Heart right ventricle (tissue), 16 donors: ENCODE results near the gene TEX51. TPM values are rescaled to one million over a fixed set of nuclear protein-coding genes. Genes with fewer than 3 reads are reported as not detected.

Experiments used
- ATAC-seq, 8 donors: fragments of 200-7000 bp; cut with Tn5 transposase; one replicate each; pipeline ENCODE4 v1.9.1; 2020; ENCODE audit warnings: mild to moderate bottlenecking in 8 of 8, moderate library complexity in 8 of 8, moderate number of reproducible peaks in 1 of 8
- DNase-seq, 2 donors: peaks; one replicate each; pipeline ENCODE4 v3.0.0-alpha.2; 2020
- H3K27ac ChIP-seq, 10 donors: fragments of 200-600 bp; sonication (generic) in 2 of 10; one replicate each; pipeline versions ENCODE4 v1.5.0 to v1.8.0; 2020 to 2022; ENCODE audit warnings: mild to moderate bottlenecking in 3 of 10
- H3K27me3 ChIP-seq, 7 donors: fragments of 200-600 bp; one replicate each; pipeline ENCODE4 v1.8.0; 2021 to 2022; ENCODE audit warnings: mild to moderate bottlenecking in 2 of 7
- H3K36me3 ChIP-seq, 9 donors: fragments of 200-600 bp; sonication (generic) in 1 of 9; one replicate each; pipeline versions ENCODE4 v1.5.0 to v1.8.0; 2020 to 2022; ENCODE audit warnings: mild to moderate bottlenecking in 2 of 9
- H3K4me1 ChIP-seq, 9 donors: fragments of 200-600 bp; sonication (generic) in 1 of 9; one replicate each; pipeline versions ENCODE4 v1.5.0 to v1.8.0; 2020 to 2022; ENCODE audit warnings: mild to moderate bottlenecking in 4 of 9
- H3K4me3 ChIP-seq, 10 donors: fragments of 200-600 bp; sonication (generic) in 2 of 10; one replicate each; pipeline versions ENCODE4 v1.5.0 to v1.8.0; 2020 to 2022; ENCODE audit warnings: mild to moderate bottlenecking in 7 of 10, moderate library complexity in 2 of 10
- H3K9me3 ChIP-seq, 11 donors: fragments of 200-600 bp in 10 of 11; sonication (generic) in 2 of 11; one replicate each; pipeline versions ENCODE4 v1.5.0 to v1.8.0; 2013 to 2022; ENCODE audit warnings: mild to moderate bottlenecking in 2 of 11, control low read depth in 1 of 11, moderate library complexity in 1 of 11
- CTCF ChIP-seq, 9 donors: fragments of 200-600 bp; sonication (generic) in 2 of 9; IDR thresholded peaks; one replicate each; pipeline versions ENCODE4 v1.5.0 to v1.8.0; 2021 to 2022; ENCODE audit warnings: antibody characterized with exemption in 9 of 9, mild to moderate bottlenecking in 5 of 9, moderate library complexity in 1 of 9
- WGBS, 2 donors: extraction: QIAGEN DNeasy Blood & Tissue Kit; methylation state at CpG; one replicate each; pipeline ENCODE4 v1.1.7; 2013; ENCODE audit warnings: inconsistent platforms in 1 of 2; 5-methylcytosine and 5-hydroxymethylcytosine counted together
- intact Hi-C, 10 donors: fragments of 100-400 bp; cut with DNase I; formaldehyde crosslinking; loops; one replicate each; pipeline versions ENCODE4 v1.11.1 to v1.14.2; 2022
- polyA plus RNA-seq, 2 donors: library from polyadenylated mRNA; stranded (reverse); fragments of 200-250 nt; gene quantifications; one replicate each; pipeline ENCODE4 v1.2.3, GENCODE V29; 2013
- total RNA-seq, 10 donors: library from RNA; stranded (reverse); fragmentation: NEBNext Ultra II Directional in 3 of 10; extraction: Animal tissue kit (Norgen Biotek cat#: 25700) in 3 of 10; gene quantifications; one replicate each; pipeline versions ENCODE4 v1.2.1 to v1.2.4, GENCODE V29; 2021 to 2023
- donor health status: Arrhythmogenic right ventricular cardiomyopathy.
- donor health status: ischemic (EF 13 %, LVEDD 7.1; RV severe dilation, severe dysfunction).
- donor health status: healthy with polysubstance abuse.
- donor health status: DM: no; HTN: yes; CAD: no.
- donor health status: DM: no; HTN: no; CAD: no.
- donor health status: ischemic (EF 25% LVEDD 6.9; RV normal size, moderate dysfunction).
- donor health status: ischemic (EF 25% LVEDD 5.7; RV mildly dilated, moderate dysfunction).
- donor health status: healthy.
- donor health status: DM: yes; HTN: yes; CAD: no.
- donor health status: Ischemic cardiomyopathy.
- donor health status: ischemic (EF 35%, LVEDD 5.7; RV mildly dilated, moderate dysfunction).
- donor health status: nonischemic (EF 11% LVEDD 7.7; RV severe dilation, severe dysfunction).
- donor health status: DM: yes; HTN: yes; CAD: no.
- donor health status: PGD.
- donor health status: ischemic (EF 29% LVEDD 5.4; RV normal size, mild dysfunction).
- donor health status: nonischemic (EF 23%, LVEDD 6.1; RV moderate dilation, normal function).

Gene TEX51
- total and polyA plus RNA-seq, 12 donors, result not detected

- TF ChIP-seq CTCF (IDR thresholded peaks at IDR 0.05), result no peak
- peaks cover 0 to 11% (median 7%) of the 10 kb centered on the region in 9 donors for H3K4me1 ChIP-seq
- 39 to 43% methylated on average over 2 of the region's 2 CpGs for WGBS, 2 donors
- intact Hi-C loops, result no loop called here
- H3K27me3 ChIP-seq, result peaks cover 0 to 27% (median 19%) of the 10 kb centered on the region in 7 donors
- no peaks in the 10 kb centered on the region for H3K9me3 ChIP-seq
- H3K27ac ChIP-seq, result no peak overlapping the region
- no peak overlapping the region for H3K4me3 ChIP-seq
- no peak for ATAC-seq
- H3K36me3 ChIP-seq, result no peaks in the 10 kb centered on the region
- no peak for DNase-seq
Observed at GRCh38 chr2:126882181-126882580, 16.5 kb upstream of the TEX51 start.

- no peak overlapping the region for H3K27ac ChIP-seq
Observed at GRCh38 chr2:126882736-126883665, 15.7 kb upstream of the TEX51 start.

GRCh38 chr2:126883666-126884040, 15.0 kb upstream of the TEX51 start:
- DNase-seq (no peak), ATAC-seq (no peak)
- no peak for TF ChIP-seq CTCF (IDR thresholded peaks at IDR 0.05)
- H3K27ac ChIP-seq, result no peak overlapping the region
- intact Hi-C loops, result no loop called here
- 91 to 94% methylated on average over 6 of the region's 6 CpGs for WGBS, 2 donors
- H3K4me3 ChIP-seq, result no peak overlapping the region
- H3K27me3 ChIP-seq, result peaks cover 0 to 35% (median 19%) of the 10 kb centered on the region in 7 donors
- H3K9me3 ChIP-seq, result no peaks in the 10 kb centered on the region
- no peaks in the 10 kb centered on the region for H3K36me3 ChIP-seq
- H3K4me1 ChIP-seq, result peaks cover 0 to 11% (median 7%) of the 10 kb centered on the region in 9 donors

More at GRCh38 chr2:126882736-126883665, 15.7 kb upstream of the TEX51 start:
- no peak overlapping the region for H3K4me3 ChIP-seq
- 83 to 87% methylated on average over 7 of the region's 7 CpGs for WGBS, 2 donors
- ATAC-seq (no peak), DNase-seq (no peak)
- intact Hi-C loops, result no loop called here
- H3K4me1 ChIP-seq, result peaks cover 0 to 11% (median 7%) of the 10 kb centered on the region in 9 donors
- H3K36me3 ChIP-seq, result no peaks in the 10 kb centered on the region
- H3K9me3 ChIP-seq, result no peaks in the 10 kb centered on the region
- TF ChIP-seq CTCF (IDR thresholded peaks at IDR 0.05), result no peak
- H3K27me3 ChIP-seq, result peaks cover 0 to 33% (median 19%) of the 10 kb centered on the region in 7 donors

GRCh38 chr2:126884861-126885750, 13.6 kb upstream of the TEX51 start:
- 77 to 78% methylated on average over 21 of the region's 21 CpGs for WGBS, 2 donors
- no peaks in the 10 kb centered on the region for H3K9me3 ChIP-seq
- H3K27ac ChIP-seq, result no peak overlapping the region
- intact Hi-C loops, result no loop called here
- no peak overlapping the region for H3K4me3 ChIP-seq
- H3K27me3 ChIP-seq, result peaks cover 0 to 36% (median 19%) of the 10 kb centered on the region in 7 donors
- no peak for DNase-seq
- peaks cover 0 to 11% (median 7%) of the 10 kb centered on the region in 9 donors for H3K4me1 ChIP-seq
- H3K36me3 ChIP-seq, result no peaks in the 10 kb centered on the region
- no peak for TF ChIP-seq CTCF (IDR thresholded peaks at IDR 0.05)
- no peak for ATAC-seq
